NT2/D1 (cell line): ENCODE data around the gene QSOX2.

Source experiments
- DNase-seq: peaks from one replicate; pipeline ENCODE4 v3.0.0-alpha.2; 2011; ENCODE audit warnings: low read depth, low spot score
- H3K27me3 ChIP-seq: 2 replicates; pipeline ENCODE4 v1.6.0; 2011; ENCODE audit warnings: mild to moderate bottlenecking; ENCODE audit not compliant: insufficient read length, insufficient read depth
- H3K36me3 ChIP-seq: 2 replicates; pipeline ENCODE4 v1.6.1; 2011; ENCODE audit warnings: mild to moderate bottlenecking, low read length, mixed read lengths; ENCODE audit not compliant: insufficient read depth, insufficient read length
- H3K4me1 ChIP-seq: 2 replicates; pipeline ENCODE4 v1.5.1; 2011; ENCODE audit not compliant: insufficient read depth, insufficient read length
- H3K4me3 ChIP-seq: 2 replicates; pipeline ENCODE4 v1.5.1; 2011; ENCODE audit warnings: low read depth; ENCODE audit not compliant: insufficient read length
- H3K9ac ChIP-seq: 2 replicates; pipeline ENCODE4 v1.6.0; 2011; ENCODE audit warnings: low read depth; ENCODE audit not compliant: insufficient read length
- H3K9me3 ChIP-seq: 2 replicates; pipeline ENCODE4 v1.5.1; 2011; ENCODE audit warnings: mild to moderate bottlenecking, low read length; ENCODE audit not compliant: insufficient read depth
- SUZ12 ChIP-seq: IDR thresholded peaks from 2 replicates; pipeline ENCODE4 v1.6.1; 2011; ENCODE audit not compliant: insufficient read length, insufficient read depth; ENCODE audit errors: extremely low read depth
- YY1 ChIP-seq: IDR thresholded peaks from 2 replicates; pipeline ENCODE4 v1.6.1; 2011; ENCODE audit not compliant: insufficient read length, insufficient read depth
- ZNF274 ChIP-seq: IDR thresholded peaks from 2 replicates; pipeline ENCODE4 v1.6.1; 2011; ENCODE audit warnings: mild to moderate bottlenecking, low read depth, low read length

The QSOX2 gene

DNA sequence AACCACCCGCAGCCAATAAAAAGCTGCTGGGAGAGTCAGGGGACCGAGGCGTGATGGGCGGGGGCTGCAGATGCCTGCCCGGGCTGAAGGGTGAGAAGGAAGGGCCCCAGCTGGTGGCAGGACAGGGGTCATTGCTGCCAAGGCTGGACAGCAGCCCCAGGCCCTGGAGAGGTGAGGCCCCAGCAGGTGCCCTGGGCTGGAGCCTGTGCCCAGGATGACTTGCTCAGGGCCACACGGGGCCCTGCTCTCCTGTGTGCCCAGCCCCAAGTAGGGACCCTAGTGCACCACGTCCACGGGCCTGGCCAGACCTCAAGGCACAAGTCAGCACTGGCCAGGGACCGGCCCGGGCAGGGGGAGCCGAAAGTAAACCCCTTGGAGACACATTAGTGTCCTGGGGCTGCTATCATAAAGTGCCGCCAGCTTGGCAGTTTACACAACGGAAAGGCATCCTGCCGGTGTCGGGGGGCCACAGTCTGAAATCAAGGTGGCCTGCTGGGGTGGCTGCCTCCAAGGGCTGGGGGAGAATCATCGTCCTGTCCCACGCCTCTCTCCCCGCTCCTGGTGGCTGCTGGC lies 62.7 kb downstream of the QSOX2 start:
- no peak overlapping the region for H3K4me3 ChIP-seq
- H3K27me3 ChIP-seq = no peaks in the 10 kb centered on the region
- H3K9ac ChIP-seq = no peak overlapping the region
- TF ChIP-seq SUZ12 = no peak
- no peak for TF ChIP-seq YY1
- no peak for TF ChIP-seq ZNF274
- DNase-seq = no peak
- no peaks in the 10 kb centered on the region for H3K9me3 ChIP-seq
- no peaks in the 10 kb centered on the region for H3K36me3 ChIP-seq
- H3K4me1 ChIP-seq = peaks cover 28% of the 10 kb centered on the region

DNA sequence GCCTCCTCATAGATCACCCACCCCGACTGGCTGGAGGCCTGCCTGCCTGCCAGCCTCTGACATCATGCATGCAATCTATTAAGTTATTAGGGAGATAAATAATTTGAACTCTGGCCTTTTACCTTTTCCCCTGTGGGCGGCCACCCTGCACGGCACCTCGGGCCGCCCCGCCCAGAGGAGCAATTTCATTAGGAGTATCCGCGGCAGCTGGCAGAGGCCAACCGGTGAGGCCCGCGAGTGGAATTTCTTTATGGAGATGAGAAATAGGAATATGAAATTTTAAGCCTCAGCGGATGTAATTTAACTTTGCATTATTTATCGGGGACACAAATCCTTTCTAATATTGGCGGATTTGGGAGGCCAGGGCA lies 63.2 kb downstream of the QSOX2 start:
- no peak for DNase-seq
- no peaks in the 10 kb centered on the region for H3K9me3 ChIP-seq
- no peaks in the 10 kb centered on the region for H3K36me3 ChIP-seq
- H3K27me3 ChIP-seq = no peaks in the 10 kb centered on the region
- H3K4me3 ChIP-seq = no peak overlapping the region
- H3K9ac ChIP-seq = peak overlapping the region; percentile 36
- TF ChIP-seq ZNF274 = no peak
- peaks cover 24% of the 10 kb centered on the region for H3K4me1 ChIP-seq

DNA sequence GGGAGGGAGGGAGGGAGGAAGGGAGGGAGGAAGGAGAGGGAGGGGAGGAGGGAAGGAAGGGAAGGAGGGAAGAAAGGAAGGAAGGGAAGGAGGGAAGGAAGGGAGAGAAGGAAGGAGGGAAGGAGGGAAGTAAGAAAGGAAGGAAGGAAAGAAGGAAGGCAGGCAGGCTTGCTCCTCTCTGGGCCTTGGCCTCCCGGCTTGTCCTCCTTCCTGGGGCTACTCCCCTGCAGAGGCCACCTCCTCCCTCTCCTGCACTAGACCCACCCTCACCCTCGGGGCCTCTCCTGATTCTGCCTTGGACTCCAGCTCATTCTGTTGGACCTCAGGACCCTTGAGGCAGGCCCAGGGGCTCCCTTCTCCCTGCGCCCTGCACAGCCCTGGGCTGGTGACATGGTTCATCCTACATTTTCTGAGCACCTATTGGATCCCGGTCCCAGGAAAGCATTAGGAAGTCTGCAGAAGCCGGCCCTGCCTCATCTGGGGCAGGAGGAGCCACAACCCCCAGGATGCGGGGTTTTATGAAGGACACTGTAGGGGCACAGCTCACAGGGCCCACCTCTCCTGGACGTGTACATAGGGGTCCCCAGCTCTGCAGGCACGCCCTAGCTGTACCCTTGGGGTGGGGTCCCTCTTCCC lies 63.7 kb downstream of the QSOX2 start:
- no peak for DNase-seq
- Histone ChIP-seq H3K4me1 (peaks cover 21% of the 10 kb centered on the region), H3K4me3 (no peak overlapping the region), H3K9ac (peak overlapping the region; percentile 36), H3K36me3 (no peaks in the 10 kb centered on the region), H3K9me3 (no peaks in the 10 kb centered on the region), H3K27me3 (no peaks in the 10 kb centered on the region)
- TF ChIP-seq ZNF274 (no peak), SUZ12 (no peak), YY1 (no peak)

DNA sequence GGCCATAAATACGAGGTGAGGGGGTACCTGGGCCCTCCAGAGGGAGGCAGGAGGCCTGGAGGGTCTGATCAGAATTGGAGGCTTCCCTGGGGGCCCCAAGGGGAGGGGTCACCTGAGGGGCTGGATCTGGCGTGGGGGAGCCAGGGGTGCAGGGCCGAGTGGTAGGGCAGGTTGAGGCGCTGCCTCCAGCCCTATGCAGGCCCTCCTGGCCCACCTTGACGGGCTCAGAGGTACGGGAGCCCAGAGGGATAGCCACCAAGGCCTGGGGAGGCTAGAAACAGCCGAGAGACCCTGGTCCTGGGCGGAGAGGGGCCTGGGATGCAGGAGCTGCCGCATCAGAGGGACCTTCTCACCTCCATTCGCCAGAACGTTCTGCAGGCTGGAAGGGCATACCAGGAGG lies 65.0 kb downstream of the QSOX2 start:
- Histone ChIP-seq H3K9ac (no peak overlapping the region), H3K27me3 (no peaks in the 10 kb centered on the region), H3K9me3 (no peaks in the 10 kb centered on the region), H3K36me3 (no peaks in the 10 kb centered on the region), H3K4me3 (no peak overlapping the region), H3K4me1 (peaks cover 17% of the 10 kb centered on the region)
- DNase-seq = no peak
- no peak for TF ChIP-seq YY1
- no peak for TF ChIP-seq SUZ12
- TF ChIP-seq ZNF274 = no peak

DNA sequence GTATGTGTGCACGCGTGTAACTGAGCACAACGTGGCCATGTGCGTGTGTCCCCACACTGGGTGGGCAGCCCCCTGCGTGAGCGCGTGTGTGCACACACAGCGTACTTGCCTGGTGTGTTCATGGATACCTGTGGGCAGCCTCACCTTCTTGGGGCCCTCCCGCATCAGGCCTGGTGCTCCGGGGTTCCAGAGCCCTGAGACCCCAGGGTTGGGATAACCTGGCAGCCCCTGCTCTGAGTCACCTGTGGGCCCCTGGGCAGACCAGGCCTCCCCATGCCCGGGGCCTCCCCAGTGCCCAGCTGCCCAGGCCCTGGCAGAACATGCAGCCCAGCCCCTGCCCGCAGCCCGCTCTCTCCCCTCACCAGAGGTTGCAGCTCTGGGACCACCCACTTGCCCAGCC lies 65.9 kb downstream of the QSOX2 start:
- H3K4me1 ChIP-seq = peaks cover 23% of the 10 kb centered on the region
- no peaks in the 10 kb centered on the region for H3K36me3 ChIP-seq
- TF ChIP-seq YY1 = no peak
- no peak for TF ChIP-seq SUZ12
- no peak for TF ChIP-seq ZNF274
- peak overlapping the region; percentile 4 for H3K9ac ChIP-seq
- no peaks in the 10 kb centered on the region for H3K27me3 ChIP-seq
- no peaks in the 10 kb centered on the region for H3K9me3 ChIP-seq
- no peak overlapping the region for H3K4me3 ChIP-seq
- DNase-seq = no peak

DNA sequence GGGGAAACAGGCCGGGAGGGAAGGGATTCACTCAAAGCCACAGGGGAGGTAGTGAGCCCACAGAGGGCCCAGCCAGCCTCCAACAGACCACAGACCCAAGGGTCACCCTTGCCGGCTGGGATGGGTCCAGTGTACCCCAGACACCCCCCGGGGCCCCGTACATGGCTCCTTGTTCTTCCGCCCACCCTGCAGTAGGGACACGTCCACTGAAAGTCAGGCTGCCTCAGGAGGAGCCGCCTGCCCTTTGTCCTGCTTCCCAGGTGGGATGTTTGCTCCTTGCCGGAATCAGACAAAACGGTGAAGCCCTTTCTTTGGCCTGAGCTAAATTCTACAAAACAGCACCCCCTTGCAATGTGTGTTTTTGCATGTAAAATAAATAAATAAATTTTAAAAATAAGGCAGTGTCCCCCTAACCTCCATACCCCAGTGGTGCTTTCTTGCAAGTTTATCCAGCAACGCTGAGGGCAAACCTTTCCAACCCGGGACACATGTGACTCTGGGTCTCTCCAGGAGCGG lies 66.5 kb downstream of the QSOX2 start:
- Histone ChIP-seq H3K9me3 (no peaks in the 10 kb centered on the region), H3K9ac (no peak overlapping the region), H3K4me3 (no peak overlapping the region), H3K36me3 (no peaks in the 10 kb centered on the region), H3K4me1 (peaks cover 23% of the 10 kb centered on the region), H3K27me3 (no peaks in the 10 kb centered on the region)
- DNase-seq = no peak
- TF ChIP-seq YY1 (no peak), ZNF274 (no peak), SUZ12 (no peak)

DNA sequence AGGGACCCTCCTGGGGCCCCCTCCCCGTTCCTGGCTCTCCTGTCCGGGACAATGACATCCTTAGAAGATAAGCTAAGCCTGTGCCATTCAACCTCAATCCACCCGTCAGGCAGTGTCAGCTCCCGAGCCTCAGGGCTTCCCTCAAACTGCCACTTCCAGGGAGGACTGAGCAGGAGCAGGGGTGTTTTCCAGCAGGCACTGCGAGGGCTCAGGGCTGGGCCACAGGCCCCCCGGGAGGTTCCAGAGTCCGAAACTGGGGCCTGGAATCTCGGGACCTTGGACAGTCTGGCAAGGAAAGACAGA lies 66.9 kb downstream of the QSOX2 start:
- no peaks in the 10 kb centered on the region for H3K36me3 ChIP-seq
- no peaks in the 10 kb centered on the region for H3K27me3 ChIP-seq
- H3K9me3 ChIP-seq = no peaks in the 10 kb centered on the region
- peaks cover 23% of the 10 kb centered on the region for H3K4me1 ChIP-seq
- TF ChIP-seq ZNF274 = no peak
- no peak for TF ChIP-seq SUZ12
- TF ChIP-seq YY1 = no peak
- no peak for DNase-seq
- H3K9ac ChIP-seq = no peak overlapping the region
- no peak overlapping the region for H3K4me3 ChIP-seq
